ENCODE results near the gene STT3B.

DNA sequence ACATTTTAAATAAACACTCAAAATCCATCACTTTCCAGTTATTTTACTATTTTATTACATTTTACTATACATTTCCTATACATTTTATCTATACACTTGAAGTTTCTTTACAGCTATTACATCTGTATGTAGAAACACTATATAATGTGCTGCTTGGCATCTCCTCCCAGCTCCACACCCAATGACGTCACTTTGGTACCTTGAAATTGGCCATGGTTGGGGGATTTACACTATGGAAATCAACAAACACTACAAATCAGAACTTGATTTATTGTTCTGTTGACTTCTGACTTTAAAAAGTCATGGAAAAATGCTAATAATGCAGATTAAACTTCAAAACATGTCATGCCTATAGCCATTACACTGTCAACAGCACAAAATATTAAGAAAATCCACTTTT is 48.9 kb upstream of the STT3B start:
- TF ChIP-seq, protein P1, sequence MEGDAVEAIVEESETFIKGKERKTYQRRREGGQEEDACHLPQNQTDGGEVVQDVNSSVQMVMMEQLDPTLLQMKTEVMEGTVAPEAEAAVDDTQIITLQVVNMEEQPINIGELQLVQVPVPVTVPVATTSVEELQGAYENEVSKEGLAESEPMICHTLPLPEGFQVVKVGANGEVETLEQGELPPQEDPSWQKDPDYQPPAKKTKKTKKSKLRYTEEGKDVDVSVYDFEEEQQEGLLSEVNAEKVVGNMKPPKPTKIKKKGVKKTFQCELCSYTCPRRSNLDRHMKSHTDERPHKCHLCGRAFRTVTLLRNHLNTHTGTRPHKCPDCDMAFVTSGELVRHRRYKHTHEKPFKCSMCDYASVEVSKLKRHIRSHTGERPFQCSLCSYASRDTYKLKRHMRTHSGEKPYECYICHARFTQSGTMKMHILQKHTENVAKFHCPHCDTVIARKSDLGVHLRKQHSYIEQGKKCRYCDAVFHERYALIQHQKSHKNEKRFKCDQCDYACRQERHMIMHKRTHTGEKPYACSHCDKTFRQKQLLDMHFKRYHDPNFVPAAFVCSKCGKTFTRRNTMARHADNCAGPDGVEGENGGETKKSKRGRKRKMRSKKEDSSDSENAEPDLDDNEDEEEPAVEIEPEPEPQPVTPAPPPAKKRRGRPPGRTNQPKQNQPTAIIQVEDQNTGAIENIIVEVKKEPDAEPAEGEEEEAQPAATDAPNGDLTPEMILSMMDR (conservative IDR thresholded peaks at IDR 0.05; ENCODE audit: low read depth, low read length) = no peak
- TF ChIP-seq EZH2 (IDR thresholded peaks at IDR 0.05; ENCODE audit: low read length, unreplicated experiment) (no peak), EZH2phosphoT487 (IDR thresholded peaks at IDR 0.05; ENCODE audit: borderline replicate concordance, low read length) (no peak)
